ENCODE measurements around the gene RUNX1.

The RUNX1 gene

DNA sequence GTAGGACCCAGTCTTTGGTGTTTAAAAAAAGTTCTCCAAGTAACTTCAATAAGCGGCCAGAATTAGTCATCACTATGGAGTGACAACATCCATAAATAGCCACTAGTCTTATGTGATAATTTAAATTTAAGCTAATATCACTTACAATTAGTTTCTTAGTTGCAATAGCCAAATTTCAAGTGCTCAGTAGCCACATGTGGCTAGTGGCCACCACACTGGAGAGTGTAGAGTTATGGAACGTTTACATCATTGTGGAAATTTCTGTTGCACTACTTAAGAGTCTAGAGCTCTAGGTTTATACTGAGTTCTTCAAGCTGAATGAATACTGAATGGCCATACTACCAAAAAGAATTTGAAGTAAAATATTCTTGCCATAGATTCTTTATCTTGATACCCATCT, 121.1 kb downstream of the RUNX1 start:
- no peak for DNase-seq (ENCODE audit: low read depth in 1 of 2, low spot score in 1 of 2)

DNA sequence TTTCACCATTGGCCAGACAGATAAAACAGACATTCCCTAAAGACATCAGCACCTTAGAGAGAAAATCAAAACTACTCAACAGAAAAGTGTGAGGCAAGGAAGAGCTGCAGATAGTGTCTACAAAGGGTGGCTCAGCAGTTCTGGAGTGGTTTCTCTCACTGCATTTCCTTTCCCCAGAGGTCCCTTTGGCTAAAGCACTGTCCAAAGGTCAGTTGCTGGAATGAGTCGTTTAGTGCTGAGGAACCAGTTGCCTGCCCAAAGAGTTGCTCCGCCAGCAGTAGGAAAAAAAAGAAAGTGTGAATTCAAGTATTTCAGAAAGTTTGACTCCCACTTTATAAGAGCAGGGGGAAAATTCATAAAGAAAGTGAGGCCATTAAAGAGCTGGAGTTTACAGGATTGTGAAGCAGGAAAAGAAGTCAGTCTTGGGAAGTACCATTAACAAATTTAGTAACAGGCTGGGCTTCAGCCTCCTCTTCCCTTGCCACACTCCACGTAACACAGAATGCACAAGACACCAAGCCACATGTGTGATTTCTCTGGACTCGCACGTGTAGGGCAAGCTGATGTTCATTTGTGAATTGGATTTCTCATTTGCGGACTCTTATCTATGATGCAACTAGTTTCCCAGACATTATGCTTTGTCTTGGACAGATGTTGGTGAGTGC, 122.2 kb downstream of the RUNX1 start:
- no peak for DNase-seq (ENCODE audit: low read depth in 1 of 2, low spot score in 1 of 2)

- DNase-seq (ENCODE audit: low read depth in 1 of 2, low spot score in 1 of 2): no peak
These were observed 123.5 kb downstream of the RUNX1 start for GRCh38 chr21:34925597-34925996.

- DNase-seq (ENCODE audit: low read depth in 1 of 2, low spot score in 1 of 2): no peak
These were observed 124.2 kb downstream of the RUNX1 start for GRCh38 chr21:34924771-34925419.

GRCh38 chr21:34924194-34924593, 124.9 kb downstream of the RUNX1 start:
- DNase-seq (ENCODE audit: low read depth in 1 of 2, low spot score in 1 of 2): no peak

- no peak for DNase-seq (ENCODE audit: low read depth in 1 of 2, low spot score in 1 of 2)
These were observed 125.5 kb downstream of the RUNX1 start for GRCh38 chr21:34923626-34924025.

- no peak for DNase-seq (ENCODE audit: low read depth in 1 of 2, low spot score in 1 of 2)
These were observed 125.9 kb downstream of the RUNX1 start for GRCh38 chr21:34923202-34923601.

GRCh38 chr21:34922479-34922878, 126.6 kb downstream of the RUNX1 start:
- DNase-seq (ENCODE audit: low read depth in 1 of 2, low spot score in 1 of 2): no peak

DNA sequence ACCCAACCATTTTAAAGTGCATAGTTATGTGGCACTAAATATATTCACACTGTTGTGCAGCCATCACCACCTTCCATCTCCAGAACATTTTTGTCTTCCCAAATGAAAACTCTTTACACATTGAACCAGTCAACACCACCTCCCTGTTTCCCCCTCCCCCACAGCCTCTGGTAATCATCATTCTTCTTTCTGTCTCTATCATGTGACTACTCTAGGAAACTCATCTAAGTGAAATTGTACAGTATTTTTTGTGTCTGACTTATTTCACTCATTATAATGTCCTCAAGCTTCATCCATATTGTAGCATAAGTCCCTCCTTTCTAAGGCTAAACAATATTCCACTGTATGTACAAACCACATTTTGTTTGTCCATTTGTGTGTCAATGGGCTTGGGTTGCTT, 128.0 kb downstream of the RUNX1 start:
- DNase-seq (ENCODE audit: low read depth in 1 of 2, low spot score in 1 of 2): no peak

DNA sequence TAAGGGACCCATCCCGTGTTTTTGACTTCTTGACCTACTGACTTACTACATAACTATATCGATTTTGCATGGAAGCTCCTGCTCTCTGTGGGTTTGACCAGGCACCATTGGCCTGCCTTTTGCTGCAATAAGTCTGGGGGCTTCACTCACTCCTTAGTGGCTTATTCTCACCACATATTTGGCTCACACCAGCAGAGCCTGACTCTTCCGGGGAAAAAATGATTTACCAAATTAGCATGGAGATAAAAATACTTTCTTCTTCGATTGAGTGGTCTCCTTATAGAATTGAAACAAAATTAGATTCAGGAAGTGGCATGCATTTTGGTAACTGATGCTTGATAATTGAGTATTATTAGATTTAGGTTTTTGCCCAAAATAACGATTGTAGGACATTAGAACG, 129.7 kb downstream of the RUNX1 start:
- DNase-seq (ENCODE audit: low read depth in 1 of 2, low spot score in 1 of 2): no peak

DNA sequence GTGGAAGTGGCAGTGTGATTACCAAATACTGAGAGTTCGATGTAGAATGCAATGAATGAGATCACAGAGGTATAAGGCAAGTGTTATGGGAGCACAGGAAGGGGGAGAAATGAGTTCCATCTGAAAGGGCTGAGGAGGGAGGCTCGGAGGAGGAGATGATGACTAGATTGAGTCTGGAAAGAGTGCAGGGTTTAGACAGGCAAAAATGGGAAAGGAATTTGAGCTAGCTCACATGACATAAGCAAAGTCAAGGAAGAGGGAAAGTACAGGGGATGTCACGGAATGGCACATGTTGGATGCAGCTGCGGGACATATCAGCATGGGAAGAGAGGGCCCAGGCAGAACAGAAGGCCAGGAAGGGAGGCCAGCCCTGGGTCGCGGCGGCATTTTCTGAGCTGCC, 132.7 kb downstream of the RUNX1 start:
- DNase-seq (ENCODE audit: low read depth in 1 of 2, low spot score in 1 of 2): no peak

DNA sequence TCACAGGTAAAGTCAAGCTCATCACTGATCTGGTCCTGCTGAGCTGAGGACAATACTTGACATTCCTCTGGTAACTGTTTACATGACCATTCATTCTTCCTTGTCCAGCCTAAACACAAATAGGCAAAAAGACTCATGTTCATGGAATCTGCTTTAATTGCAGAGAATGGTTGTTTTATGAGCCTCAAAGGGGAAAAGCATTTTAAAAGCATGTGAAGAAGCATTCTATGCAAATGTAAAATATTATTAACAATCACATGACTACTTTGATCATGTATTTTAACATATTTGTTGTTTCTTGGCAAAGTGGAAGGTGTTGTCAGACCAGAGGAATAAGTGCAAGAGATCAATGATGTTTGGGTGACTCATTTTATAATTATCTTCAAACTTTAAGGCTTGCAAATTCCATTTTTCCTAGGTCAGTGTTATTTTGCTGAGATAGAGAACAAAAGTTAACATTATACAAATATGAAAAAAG, 133.7 kb downstream of the RUNX1 start:
- no peak for DNase-seq (ENCODE audit: low read depth in 1 of 2, low spot score in 1 of 2)

- DNase-seq (ENCODE audit: low read depth in 1 of 2, low spot score in 1 of 2): no peak
These were observed 134.9 kb downstream of the RUNX1 start for GRCh38 chr21:34914239-34914638.

DNA sequence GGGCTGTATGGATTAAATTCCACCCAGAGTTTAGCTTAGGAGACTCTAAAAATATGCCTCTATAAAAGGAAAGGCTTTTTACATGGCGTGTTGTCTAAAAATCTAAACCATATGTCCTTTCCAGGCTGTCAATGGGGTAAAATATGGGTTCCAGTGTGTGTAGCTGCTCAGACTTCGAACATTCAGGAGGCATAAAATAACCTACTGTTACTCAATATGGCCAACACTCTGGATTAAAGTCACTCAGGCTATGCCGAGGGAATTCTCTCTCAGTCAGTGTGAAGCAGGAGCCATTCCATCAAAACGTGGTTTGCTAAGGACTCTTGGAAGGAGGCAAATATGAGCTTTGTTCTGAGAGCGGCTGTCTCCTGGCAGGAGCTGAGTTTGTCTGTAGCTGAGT, 135.3 kb downstream of the RUNX1 start:
- DNase-seq (ENCODE audit: low read depth in 1 of 2, low spot score in 1 of 2): no peak

DNA sequence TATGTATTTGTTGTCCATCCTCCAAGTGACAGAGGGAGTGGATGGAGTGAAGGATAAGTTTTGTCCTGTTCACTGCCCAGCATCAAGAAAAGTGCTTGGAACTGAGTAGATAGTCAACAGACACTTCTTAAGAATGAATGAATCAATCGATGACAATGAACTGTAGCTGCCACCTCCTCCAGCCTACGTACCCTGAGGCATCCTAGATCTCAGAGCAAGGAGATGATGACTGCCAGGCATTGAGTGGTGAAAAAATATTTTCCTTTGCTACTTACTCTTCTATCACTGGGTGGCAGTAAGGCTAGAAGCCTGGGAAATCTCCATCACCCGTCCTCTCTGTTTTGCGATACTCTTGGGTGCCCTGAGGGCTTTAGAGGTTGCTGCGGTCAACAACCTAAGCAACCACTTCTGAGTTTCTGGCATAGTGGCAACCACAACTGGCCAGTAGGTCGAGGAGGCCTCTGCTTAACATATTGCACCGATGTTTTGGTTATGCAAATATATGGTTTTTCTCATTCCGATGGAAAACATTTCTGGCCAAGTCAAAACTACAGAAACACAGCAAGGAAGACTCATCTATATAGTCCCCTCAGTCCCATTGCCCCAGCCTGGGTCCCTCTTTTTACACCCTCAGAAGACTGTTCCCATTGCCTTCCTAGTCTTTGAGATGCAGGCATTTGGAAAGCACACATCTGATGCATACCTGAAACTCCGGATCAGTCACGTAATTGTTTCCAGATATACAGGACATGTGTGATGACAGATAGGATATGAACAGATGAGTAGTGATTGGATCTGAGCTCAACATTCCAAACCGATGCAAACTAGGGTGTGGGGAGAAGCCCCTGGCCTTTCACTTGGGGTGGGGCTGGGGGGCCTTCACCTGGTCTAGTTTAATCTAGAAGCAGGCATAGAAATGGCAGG, 136.8 kb downstream of the RUNX1 start:
- DNase-seq (ENCODE audit: low read depth in 1 of 2, low spot score in 1 of 2): no peak

DNA sequence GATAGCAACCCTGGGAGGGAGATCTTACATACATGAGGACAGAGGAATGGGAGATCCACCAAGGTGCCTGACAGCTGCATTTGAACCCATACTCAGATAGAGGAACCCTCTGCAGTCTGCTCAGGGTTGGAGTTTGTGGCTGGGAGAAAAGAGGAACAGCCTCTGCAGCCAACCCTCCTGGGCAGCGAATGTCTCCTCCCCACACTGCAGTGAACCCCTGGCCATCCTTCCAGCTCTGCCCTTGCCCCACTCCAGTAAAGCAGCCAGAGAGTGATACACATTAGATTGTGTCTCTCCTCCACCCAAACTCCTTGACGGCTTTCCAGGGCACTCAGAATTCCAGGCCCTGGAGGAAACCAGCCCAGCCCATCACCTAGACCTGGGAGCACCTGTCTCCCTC, 137.7 kb downstream of the RUNX1 start:
- DNase-seq (ENCODE audit: low read depth in 1 of 2, low spot score in 1 of 2): no peak

- no peak for DNase-seq (ENCODE audit: low read depth in 1 of 2, low spot score in 1 of 2)
These were observed 138.7 kb downstream of the RUNX1 start for GRCh38 chr21:34910396-34910795.

GRCh38 chr21:34909492-34910292, 139.4 kb downstream of the RUNX1 start:
- no peak for DNase-seq (ENCODE audit: low read depth in 1 of 2, low spot score in 1 of 2)

GRCh38 chr21:34908419-34909055, 140.6 kb downstream of the RUNX1 start:
- DNase-seq (ENCODE audit: low read depth in 1 of 2, low spot score in 1 of 2): no peak
